ENCODE measurements around the gene SFR1. TPM values are rescaled to one million over a fixed set of nuclear protein-coding genes. Genes with fewer than 3 reads are reported as not detected.

SFR1 gene
- total and polyA plus RNA-seq, 4 donors, result 0.83 to 5.5 (median 1.6) TPM

DNA sequence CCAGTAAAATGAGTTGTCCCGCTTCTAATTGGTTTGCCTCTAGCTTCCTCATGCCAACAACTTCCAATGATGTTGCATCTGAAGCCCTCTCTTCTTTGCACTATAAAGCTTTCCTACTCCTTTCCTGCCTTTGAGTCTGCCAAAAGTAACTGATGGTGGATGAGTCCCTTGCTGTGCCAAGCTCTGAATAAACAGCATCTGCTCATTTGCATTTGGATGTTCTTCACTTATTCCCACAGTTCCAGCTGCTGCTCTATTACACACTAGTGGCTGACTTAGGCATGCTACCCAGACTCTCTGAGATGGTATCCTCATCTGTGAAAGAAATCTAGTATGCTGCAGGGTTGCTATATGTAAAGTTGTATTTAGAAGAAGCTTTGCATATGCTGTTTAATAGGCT lies 24.9 kb downstream of the SFR1 start:
- H3K4me1 ChIP-seq (ENCODE audit: control insufficient read depth in 4 of 4, insufficient read depth in 4 of 4, low read length in 3 of 4), result no peaks in the 10 kb centered on the region
- H3K4me3 ChIP-seq (ENCODE audit: low read depth in 1 of 3, low read length in 3 of 3), result no peak overlapping the region
- peaks cover 0 to 5% (median 0%) of the 10 kb centered on the region in 4 donors for H3K9me3 ChIP-seq (ENCODE audit: control insufficient read depth in 4 of 4, low read length in 3 of 4)
- H3K36me3 ChIP-seq (ENCODE audit: control insufficient read depth in 4 of 4, insufficient read depth in 3 of 4, low read depth in 1 of 4, low read length in 3 of 4), result no peaks in the 10 kb centered on the region
- H3K27me3 ChIP-seq (ENCODE audit: control insufficient read depth in 4 of 4, insufficient read depth in 4 of 4, low read length in 3 of 4), result no peaks in the 10 kb centered on the region
- H3K9ac ChIP-seq (ENCODE audit: low read depth in 1 of 2, low read length in 2 of 2), result no peak overlapping the region
- 88% methylated on average over 1 of the region's 1 CpG for WGBS
- DNase-seq (ENCODE audit: low spot score), result no peak
- no peak overlapping the region for H3K27ac ChIP-seq (ENCODE audit: low read depth in 1 of 2, low read length in 2 of 2)
- TF ChIP-seq RAD21 (IDR thresholded peaks at IDR 0.05) (no peak), SP1 (IDR thresholded peaks at IDR 0.05) (no peak), FOXA2 (IDR thresholded peaks at IDR 0.05) (no peak), RXRA (IDR thresholded peaks at IDR 0.05) (no peak), YY1 (IDR thresholded peaks at IDR 0.05) (no peak), FOXA1 (IDR thresholded peaks at IDR 0.05) (no peak), HNF4A (conservative IDR thresholded peaks at IDR 0.05) (no peak), HNF4G (IDR thresholded peaks at IDR 0.05) (no peak)
- TF ChIP-seq, protein P1, sequence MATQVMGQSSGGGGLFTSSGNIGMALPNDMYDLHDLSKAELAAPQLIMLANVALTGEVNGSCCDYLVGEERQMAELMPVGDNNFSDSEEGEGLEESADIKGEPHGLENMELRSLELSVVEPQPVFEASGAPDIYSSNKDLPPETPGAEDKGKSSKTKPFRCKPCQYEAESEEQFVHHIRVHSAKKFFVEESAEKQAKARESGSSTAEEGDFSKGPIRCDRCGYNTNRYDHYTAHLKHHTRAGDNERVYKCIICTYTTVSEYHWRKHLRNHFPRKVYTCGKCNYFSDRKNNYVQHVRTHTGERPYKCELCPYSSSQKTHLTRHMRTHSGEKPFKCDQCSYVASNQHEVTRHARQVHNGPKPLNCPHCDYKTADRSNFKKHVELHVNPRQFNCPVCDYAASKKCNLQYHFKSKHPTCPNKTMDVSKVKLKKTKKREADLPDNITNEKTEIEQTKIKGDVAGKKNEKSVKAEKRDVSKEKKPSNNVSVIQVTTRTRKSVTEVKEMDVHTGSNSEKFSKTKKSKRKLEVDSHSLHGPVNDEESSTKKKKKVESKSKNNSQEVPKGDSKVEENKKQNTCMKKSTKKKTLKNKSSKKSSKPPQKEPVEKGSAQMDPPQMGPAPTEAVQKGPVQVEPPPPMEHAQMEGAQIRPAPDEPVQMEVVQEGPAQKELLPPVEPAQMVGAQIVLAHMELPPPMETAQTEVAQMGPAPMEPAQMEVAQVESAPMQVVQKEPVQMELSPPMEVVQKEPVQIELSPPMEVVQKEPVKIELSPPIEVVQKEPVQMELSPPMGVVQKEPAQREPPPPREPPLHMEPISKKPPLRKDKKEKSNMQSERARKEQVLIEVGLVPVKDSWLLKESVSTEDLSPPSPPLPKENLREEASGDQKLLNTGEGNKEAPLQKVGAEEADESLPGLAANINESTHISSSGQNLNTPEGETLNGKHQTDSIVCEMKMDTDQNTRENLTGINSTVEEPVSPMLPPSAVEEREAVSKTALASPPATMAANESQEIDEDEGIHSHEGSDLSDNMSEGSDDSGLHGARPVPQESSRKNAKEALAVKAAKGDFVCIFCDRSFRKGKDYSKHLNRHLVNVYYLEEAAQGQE (IDR thresholded peaks at IDR 0.05), result no peak
- TF ChIP-seq, protein P2, sequence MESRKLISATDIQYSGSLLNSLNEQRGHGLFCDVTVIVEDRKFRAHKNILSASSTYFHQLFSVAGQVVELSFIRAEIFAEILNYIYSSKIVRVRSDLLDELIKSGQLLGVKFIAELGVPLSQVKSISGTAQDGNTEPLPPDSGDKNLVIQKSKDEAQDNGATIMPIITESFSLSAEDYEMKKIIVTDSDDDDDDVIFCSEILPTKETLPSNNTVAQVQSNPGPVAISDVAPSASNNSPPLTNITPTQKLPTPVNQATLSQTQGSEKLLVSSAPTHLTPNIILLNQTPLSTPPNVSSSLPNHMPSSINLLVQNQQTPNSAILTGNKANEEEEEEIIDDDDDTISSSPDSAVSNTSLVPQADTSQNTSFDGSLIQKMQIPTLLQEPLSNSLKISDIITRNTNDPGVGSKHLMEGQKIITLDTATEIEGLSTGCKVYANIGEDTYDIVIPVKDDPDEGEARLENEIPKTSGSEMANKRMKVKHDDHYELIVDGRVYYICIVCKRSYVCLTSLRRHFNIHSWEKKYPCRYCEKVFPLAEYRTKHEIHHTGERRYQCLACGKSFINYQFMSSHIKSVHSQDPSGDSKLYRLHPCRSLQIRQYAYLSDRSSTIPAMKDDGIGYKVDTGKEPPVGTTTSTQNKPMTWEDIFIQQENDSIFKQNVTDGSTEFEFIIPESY (IDR thresholded peaks at IDR 0.05), result no peak
- TF ChIP-seq, protein P3, sequence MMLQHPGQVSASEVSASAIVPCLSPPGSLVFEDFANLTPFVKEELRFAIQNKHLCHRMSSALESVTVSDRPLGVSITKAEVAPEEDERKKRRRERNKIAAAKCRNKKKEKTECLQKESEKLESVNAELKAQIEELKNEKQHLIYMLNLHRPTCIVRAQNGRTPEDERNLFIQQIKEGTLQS (IDR thresholded peaks at IDR 0.05), result no peak
- TF ChIP-seq, protein P4, sequence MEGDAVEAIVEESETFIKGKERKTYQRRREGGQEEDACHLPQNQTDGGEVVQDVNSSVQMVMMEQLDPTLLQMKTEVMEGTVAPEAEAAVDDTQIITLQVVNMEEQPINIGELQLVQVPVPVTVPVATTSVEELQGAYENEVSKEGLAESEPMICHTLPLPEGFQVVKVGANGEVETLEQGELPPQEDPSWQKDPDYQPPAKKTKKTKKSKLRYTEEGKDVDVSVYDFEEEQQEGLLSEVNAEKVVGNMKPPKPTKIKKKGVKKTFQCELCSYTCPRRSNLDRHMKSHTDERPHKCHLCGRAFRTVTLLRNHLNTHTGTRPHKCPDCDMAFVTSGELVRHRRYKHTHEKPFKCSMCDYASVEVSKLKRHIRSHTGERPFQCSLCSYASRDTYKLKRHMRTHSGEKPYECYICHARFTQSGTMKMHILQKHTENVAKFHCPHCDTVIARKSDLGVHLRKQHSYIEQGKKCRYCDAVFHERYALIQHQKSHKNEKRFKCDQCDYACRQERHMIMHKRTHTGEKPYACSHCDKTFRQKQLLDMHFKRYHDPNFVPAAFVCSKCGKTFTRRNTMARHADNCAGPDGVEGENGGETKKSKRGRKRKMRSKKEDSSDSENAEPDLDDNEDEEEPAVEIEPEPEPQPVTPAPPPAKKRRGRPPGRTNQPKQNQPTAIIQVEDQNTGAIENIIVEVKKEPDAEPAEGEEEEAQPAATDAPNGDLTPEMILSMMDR (IDR thresholded peaks at IDR 0.05; ENCODE audit: low read depth, low read length, missing input control), result no peak

DNA sequence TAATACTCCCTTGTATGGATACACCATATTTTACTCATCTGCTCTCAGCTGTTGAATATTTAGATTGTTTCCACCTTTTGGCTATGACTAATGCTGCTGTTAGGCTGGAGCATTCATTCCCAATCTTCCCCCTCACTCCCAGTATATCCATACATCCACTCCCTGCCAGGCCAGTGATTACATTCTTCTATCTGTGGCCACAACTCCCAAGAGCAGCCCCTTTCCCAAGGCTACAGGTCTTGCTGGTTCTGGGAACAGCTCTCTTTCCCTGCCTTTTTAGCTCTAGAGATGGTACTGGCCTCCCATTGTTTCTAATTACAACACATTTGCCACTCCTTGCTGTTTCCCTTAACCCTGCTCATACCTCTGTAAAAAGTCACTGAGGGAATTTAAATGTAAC lies 28.2 kb downstream of the SFR1 start:
- TF ChIP-seq, protein P2 (IDR thresholded peaks at IDR 0.05), result no peak
- TF ChIP-seq TAF1 (conservative IDR thresholded peaks at IDR 0.05) (no peak), HNF4A (conservative IDR thresholded peaks at IDR 0.05) (no peak), EGR1 (IDR thresholded peaks at IDR 0.05; ENCODE audit: low read depth in 2 of 2) (no peak), YY1 (IDR thresholded peaks at IDR 0.05) (no peak), NR2F2 (IDR thresholded peaks at IDR 0.05) (no peak), SP1 (IDR thresholded peaks at IDR 0.05) (no peak), JUND (IDR thresholded peaks at IDR 0.05) (no peak), RAD21 (IDR thresholded peaks at IDR 0.05) (no peak), HNF4G (IDR thresholded peaks at IDR 0.05) (no peak), FOXA2 (IDR thresholded peaks at IDR 0.05) (no peak), GABPA (IDR thresholded peaks at IDR 0.05 in 1 of 2, conservative IDR thresholded peaks at IDR 0.05 in 1 of 2) (no peak), FOXA1 (IDR thresholded peaks at IDR 0.05) (no peak), RXRA (IDR thresholded peaks at IDR 0.05) (no peak)
- TF ChIP-seq, protein P5, sequence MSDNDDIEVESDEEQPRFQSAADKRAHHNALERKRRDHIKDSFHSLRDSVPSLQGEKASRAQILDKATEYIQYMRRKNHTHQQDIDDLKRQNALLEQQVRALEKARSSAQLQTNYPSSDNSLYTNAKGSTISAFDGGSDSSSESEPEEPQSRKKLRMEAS (IDR thresholded peaks at IDR 0.05), result no peak
- TF ChIP-seq, protein P3 (IDR thresholded peaks at IDR 0.05), result no peak
- TF ChIP-seq, protein P1 (IDR thresholded peaks at IDR 0.05), result no peak
- Histone ChIP-seq H3K4me1 (ENCODE audit: control insufficient read depth in 4 of 4, insufficient read depth in 4 of 4, low read length in 3 of 4) (no peaks in the 10 kb centered on the region), H3K27ac (ENCODE audit: low read depth in 1 of 2, low read length in 2 of 2) (no peak overlapping the region)

More for the DNA sequence above, 28.2 kb downstream of the SFR1 start:
- Histone ChIP-seq H3K36me3 (ENCODE audit: control insufficient read depth in 4 of 4, insufficient read depth in 3 of 4, low read depth in 1 of 4, low read length in 3 of 4) (no peaks in the 10 kb centered on the region), H3K9me3 (ENCODE audit: control insufficient read depth in 4 of 4, low read length in 3 of 4) (peaks cover 0 to 10% (median 3%) of the 10 kb centered on the region in 4 donors), H3K9ac (ENCODE audit: low read depth in 1 of 2, low read length in 2 of 2) (no peak overlapping the region), H3K27me3 (ENCODE audit: control insufficient read depth in 4 of 4, insufficient read depth in 4 of 4, low read length in 3 of 4) (no peaks in the 10 kb centered on the region), H3K4me3 (ENCODE audit: low read depth in 1 of 3, low read length in 3 of 3) (no peak overlapping the region)
- DNase-seq (ENCODE audit: low spot score), result no peak
